Measurements from ENCODE around the gene TSPYL4.
"Not testable (repeated sequence)": the region's sequence is repeated elsewhere in the genome, so short reads cannot be mapped to it uniquely, and the experiment has no call there.

The TSPYL4 gene

DNA sequence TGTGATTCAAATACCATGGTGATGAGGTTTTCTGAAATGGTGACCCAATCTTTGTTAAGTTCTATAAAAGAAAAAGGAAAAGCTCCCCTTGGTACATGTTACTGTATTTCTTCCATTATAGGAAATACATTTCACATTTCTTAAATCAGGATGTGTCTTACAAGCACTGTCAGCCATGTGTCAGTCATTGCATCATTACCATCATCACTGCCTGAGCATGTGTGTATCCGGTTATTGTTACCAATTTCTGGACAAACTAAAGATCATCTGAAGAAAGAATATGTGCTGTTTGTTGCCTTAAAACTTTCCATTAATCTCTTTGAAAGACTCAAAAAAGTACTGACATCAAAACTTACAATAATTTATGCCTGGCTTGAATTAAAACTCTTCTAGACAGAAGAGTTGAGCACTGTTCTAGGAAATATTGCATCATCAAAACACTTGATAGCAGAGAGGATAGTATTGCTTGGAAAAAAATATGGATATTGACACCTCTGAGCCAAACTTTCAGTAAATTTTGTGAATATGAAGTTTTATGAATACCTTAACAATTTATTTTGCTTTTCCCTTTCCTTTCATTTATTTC is 33.0 kb upstream of the TSPYL4 start:
- H3K4me1 ChIP-seq (ENCODE audit: control insufficient read depth, insufficient read depth, low read length, poor library complexity, severe bottlenecking): no peaks in the 10 kb centered on the region
- no CpG with 5 or more reads among the region's 1 CpG for WGBS, 2 experiments (ENCODE audit: insufficient coverage in 2 of 2)

GRCh38 chr6:116284984-116285383 is 31.1 kb upstream of the TSPYL4 start:
- not testable (repeated sequence) for H3K4me3 ChIP-seq (ENCODE audit: extremely low read depth, insufficient read depth, low read length, poor library complexity, severe bottlenecking); H3K27ac ChIP-seq (ENCODE audit: low read depth, low read length, severe bottlenecking); H3K4me1 ChIP-seq (ENCODE audit: control insufficient read depth, insufficient read depth, low read length, poor library complexity, severe bottlenecking); H3K9me3 ChIP-seq (ENCODE audit: control insufficient read depth, low read length); H3K36me3 ChIP-seq (ENCODE audit: control insufficient read depth, insufficient read depth, low read length)
- WGBS, 2 experiments (ENCODE audit: insufficient coverage in 2 of 2): 90% methylated on average over 2 of the region's 4 CpGs; no CpG with 5 or more reads in 1 of the 2 experiments

More for the DNA sequence above, 33.0 kb upstream of the TSPYL4 start:
- H3K4me3 ChIP-seq (ENCODE audit: extremely low read depth, insufficient read depth, low read length, poor library complexity, severe bottlenecking): no peak overlapping the region
- H3K9me3 ChIP-seq (ENCODE audit: control insufficient read depth, low read length): no peaks in the 10 kb centered on the region
- no peak overlapping the region for H3K27ac ChIP-seq (ENCODE audit: low read depth, low read length, severe bottlenecking)
- H3K36me3 ChIP-seq (ENCODE audit: control insufficient read depth, insufficient read depth, low read length): no peaks in the 10 kb centered on the region

GRCh38 chr6:116283191-116283590 is 29.3 kb upstream of the TSPYL4 start:
- peaks cover 8% of the 10 kb centered on the region for H3K36me3 ChIP-seq (ENCODE audit: control insufficient read depth, insufficient read depth, low read length)
- 71% methylated on average over 1 of the region's 1 CpG; no CpG with 5 or more reads in 1 of the 2 experiments for WGBS, 2 experiments (ENCODE audit: insufficient coverage in 2 of 2)
- H3K27ac ChIP-seq (ENCODE audit: low read depth, low read length, severe bottlenecking): no peak overlapping the region
- no peaks in the 10 kb centered on the region for H3K9me3 ChIP-seq (ENCODE audit: control insufficient read depth, low read length)
- no peak overlapping the region for H3K4me3 ChIP-seq (ENCODE audit: extremely low read depth, insufficient read depth, low read length, poor library complexity, severe bottlenecking)
- peaks cover 4% of the 10 kb centered on the region for H3K4me1 ChIP-seq (ENCODE audit: control insufficient read depth, insufficient read depth, low read length, poor library complexity, severe bottlenecking)

GRCh38 chr6:116282698-116283097 is 28.8 kb upstream of the TSPYL4 start:
- no CpG with 5 or more reads among the region's 2 CpGs for WGBS, 2 experiments (ENCODE audit: insufficient coverage in 2 of 2)
- H3K36me3 ChIP-seq (ENCODE audit: control insufficient read depth, insufficient read depth, low read length): peaks cover 13% of the 10 kb centered on the region
- no peaks in the 10 kb centered on the region for H3K9me3 ChIP-seq (ENCODE audit: control insufficient read depth, low read length)
- H3K27ac ChIP-seq (ENCODE audit: low read depth, low read length, severe bottlenecking): no peak overlapping the region
- no peak overlapping the region for H3K4me3 ChIP-seq (ENCODE audit: extremely low read depth, insufficient read depth, low read length, poor library complexity, severe bottlenecking)
- peaks cover 8% of the 10 kb centered on the region for H3K4me1 ChIP-seq (ENCODE audit: control insufficient read depth, insufficient read depth, low read length, poor library complexity, severe bottlenecking)

GRCh38 chr6:116280933-116281316 is 27.1 kb upstream of the TSPYL4 start:
- WGBS, 2 experiments (ENCODE audit: insufficient coverage in 2 of 2): 86 to 98% methylated on average over 4 to 5 of the region's 5 CpGs
- peaks cover 8% of the 10 kb centered on the region for H3K4me1 ChIP-seq (ENCODE audit: control insufficient read depth, insufficient read depth, low read length, poor library complexity, severe bottlenecking)
- peak overlapping the region; percentile 88 for H3K4me3 ChIP-seq (ENCODE audit: extremely low read depth, insufficient read depth, low read length, poor library complexity, severe bottlenecking)
- no peaks in the 10 kb centered on the region for H3K9me3 ChIP-seq (ENCODE audit: control insufficient read depth, low read length)
- peaks cover 18% of the 10 kb centered on the region for H3K36me3 ChIP-seq (ENCODE audit: control insufficient read depth, insufficient read depth, low read length)
- H3K27ac ChIP-seq (ENCODE audit: low read depth, low read length, severe bottlenecking): no peak overlapping the region

GRCh38 chr6:116280161-116280932 is 26.5 kb upstream of the TSPYL4 start:
- Histone ChIP-seq H3K4me3 (ENCODE audit: extremely low read depth, insufficient read depth, low read length, poor library complexity, severe bottlenecking) (peak overlapping the region; percentile 88), H3K9me3 (ENCODE audit: control insufficient read depth, low read length) (no peaks in the 10 kb centered on the region), H3K36me3 (ENCODE audit: control insufficient read depth, insufficient read depth, low read length) (peaks cover 21% of the 10 kb centered on the region), H3K27ac (ENCODE audit: low read depth, low read length, severe bottlenecking) (peak overlapping the region; percentile 97), H3K4me1 (ENCODE audit: control insufficient read depth, insufficient read depth, low read length, poor library complexity, severe bottlenecking) (peaks cover 8% of the 10 kb centered on the region)
- 49 to 64% methylated on average over 3 to 5 of the region's 8 CpGs for WGBS, 2 experiments (ENCODE audit: insufficient coverage in 2 of 2)

GRCh38 chr6:116279232-116280160 is 25.6 kb upstream of the TSPYL4 start, which contains the start of gene TSPYL1:
TSPYL1 (minus strand) TSS chr6:116279930; CDS start chr6:116279830, 100 bp downstream.
- H3K9me3 ChIP-seq (ENCODE audit: control insufficient read depth, low read length): no peaks in the 10 kb centered on the region
- H3K27ac ChIP-seq (ENCODE audit: low read depth, low read length, severe bottlenecking): peak within 1 kb of the TSS; percentile 97
- 0 to 2% methylated on average over 54 to 58 of the region's 71 CpGs for WGBS, 2 experiments (ENCODE audit: insufficient coverage in 2 of 2)
- H3K4me3 ChIP-seq (ENCODE audit: extremely low read depth, insufficient read depth, low read length, poor library complexity, severe bottlenecking): peak within 1 kb of the TSS; percentile 88
- peaks cover 21% of the 10 kb centered on the region for H3K36me3 ChIP-seq (ENCODE audit: control insufficient read depth, insufficient read depth, low read length)
- peaks cover 8% of the 10 kb centered on the region for H3K4me1 ChIP-seq (ENCODE audit: control insufficient read depth, insufficient read depth, low read length, poor library complexity, severe bottlenecking)

GRCh38 chr6:116278854-116279231 is 25.0 kb upstream of the TSPYL4 start:
- peak overlapping the region; percentile 97 for H3K27ac ChIP-seq (ENCODE audit: low read depth, low read length, severe bottlenecking)
- peak overlapping the region; percentile 88 for H3K4me3 ChIP-seq (ENCODE audit: extremely low read depth, insufficient read depth, low read length, poor library complexity, severe bottlenecking)
- WGBS, 2 experiments (ENCODE audit: insufficient coverage in 2 of 2): 46 to 56% methylated on average over 11 to 12 of the region's 12 CpGs
- peaks cover 8% of the 10 kb centered on the region for H3K4me1 ChIP-seq (ENCODE audit: control insufficient read depth, insufficient read depth, low read length, poor library complexity, severe bottlenecking)
- no peaks in the 10 kb centered on the region for H3K9me3 ChIP-seq (ENCODE audit: control insufficient read depth, low read length)
- H3K36me3 ChIP-seq (ENCODE audit: control insufficient read depth, insufficient read depth, low read length): peaks cover 27% of the 10 kb centered on the region

DNA sequence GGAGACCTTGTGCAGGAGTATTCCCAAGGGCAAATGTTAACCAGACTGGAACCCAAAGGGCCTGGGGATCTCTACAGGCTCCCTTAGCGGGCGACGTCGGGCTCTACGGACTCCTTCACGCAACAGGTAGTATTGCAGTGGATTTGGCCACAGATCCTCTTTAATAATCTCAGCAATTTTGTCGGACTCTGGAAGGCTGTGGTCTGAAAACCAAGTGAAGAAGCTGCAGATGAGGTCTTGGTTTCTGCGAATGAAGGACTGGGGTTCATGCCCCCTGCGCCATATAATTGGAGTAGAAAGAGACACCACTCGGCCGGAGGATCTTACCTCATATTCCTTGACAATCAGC is 24.6 kb upstream of the TSPYL4 start:
- Histone ChIP-seq H3K4me3 (ENCODE audit: extremely low read depth, insufficient read depth, low read length, poor library complexity, severe bottlenecking) (peak overlapping the region; percentile 88), H3K36me3 (ENCODE audit: control insufficient read depth, insufficient read depth, low read length) (peaks cover 31% of the 10 kb centered on the region), H3K4me1 (ENCODE audit: control insufficient read depth, insufficient read depth, low read length, poor library complexity, severe bottlenecking) (peaks cover 8% of the 10 kb centered on the region), H3K9me3 (ENCODE audit: control insufficient read depth, low read length) (no peaks in the 10 kb centered on the region), H3K27ac (ENCODE audit: low read depth, low read length, severe bottlenecking) (no peak overlapping the region)
- WGBS, 2 experiments (ENCODE audit: insufficient coverage in 2 of 2): 95 to 96% methylated on average over 7 to 8 of the region's 11 CpGs

DNA sequence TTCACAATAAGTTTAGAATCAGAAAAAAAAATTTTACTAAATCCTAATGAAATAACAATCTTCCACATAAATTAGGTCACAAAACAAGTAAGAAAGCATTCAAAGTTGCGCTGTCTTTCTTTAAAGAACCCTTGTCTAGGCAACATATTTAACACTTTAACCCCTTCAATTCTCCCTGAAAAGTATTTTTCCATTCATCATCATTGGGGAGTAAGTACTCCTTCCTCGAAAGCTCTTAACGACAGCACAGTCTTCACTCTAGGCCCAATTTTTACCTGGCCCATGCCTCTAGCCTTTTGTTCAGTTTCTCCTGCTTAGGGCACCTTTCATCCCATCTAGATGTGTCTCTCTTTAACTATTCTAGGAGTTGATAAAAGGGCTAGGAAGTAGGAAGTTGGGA is 23.2 kb upstream of the TSPYL4 start:
- 57 to 82% methylated on average over 3 of the region's 3 CpGs for WGBS, 2 experiments (ENCODE audit: insufficient coverage in 2 of 2)
- no peak overlapping the region for H3K27ac ChIP-seq (ENCODE audit: low read depth, low read length, severe bottlenecking)
- peaks cover 33% of the 10 kb centered on the region for H3K36me3 ChIP-seq (ENCODE audit: control insufficient read depth, insufficient read depth, low read length)
- peaks cover 8% of the 10 kb centered on the region for H3K4me1 ChIP-seq (ENCODE audit: control insufficient read depth, insufficient read depth, low read length, poor library complexity, severe bottlenecking)
- H3K4me3 ChIP-seq (ENCODE audit: extremely low read depth, insufficient read depth, low read length, poor library complexity, severe bottlenecking): peak overlapping the region; percentile 88
- no peaks in the 10 kb centered on the region for H3K9me3 ChIP-seq (ENCODE audit: control insufficient read depth, low read length)

All from mesodermal cell (in vitro differentiated cells).